ENCODE results near the gene OTUD7B.
"Not testable (repeated sequence)": the region's sequence is repeated elsewhere in the genome, so short reads cannot be mapped to it uniquely, and the experiment has no call there.

Gene OTUD7B

GRCh38 chr1:149963358-149963757, 47.2 kb downstream of the OTUD7B start:
- Histone ChIP-seq H3K27ac (ENCODE audit: insufficient read depth, low read length, poor library complexity, severe bottlenecking) (no peak overlapping the region), H3K36me3 (ENCODE audit: control insufficient read depth, insufficient read depth, low read length) (peaks cover 13% of the 10 kb centered on the region), H3K4me3 (ENCODE audit: insufficient read depth, low read depth, low read length, poor library complexity, severe bottlenecking) (no peak overlapping the region), H3K9me3 (ENCODE audit: control insufficient read depth, low read length) (no peaks in the 10 kb centered on the region), H3K27me3 (replicated peaks; ENCODE audit: control insufficient read depth, insufficient read depth, low read length, poor library complexity, severe bottlenecking) (no peaks in the 10 kb centered on the region), H3K4me1 (ENCODE audit: control insufficient read depth, insufficient read depth, low read length, poor library complexity, severe bottlenecking) (no peaks in the 10 kb centered on the region)
- no peak for DNase-seq

- peaks cover 13% of the 10 kb centered on the region for H3K36me3 ChIP-seq (ENCODE audit: control insufficient read depth, insufficient read depth, low read length)
- no peak overlapping the region for H3K4me3 ChIP-seq (ENCODE audit: insufficient read depth, low read depth, low read length, poor library complexity, severe bottlenecking)
- H3K4me1 ChIP-seq (ENCODE audit: control insufficient read depth, insufficient read depth, low read length, poor library complexity, severe bottlenecking): no peaks in the 10 kb centered on the region
- no peaks in the 10 kb centered on the region for H3K27me3 ChIP-seq (replicated peaks; ENCODE audit: control insufficient read depth, insufficient read depth, low read length, poor library complexity, severe bottlenecking)
- H3K27ac ChIP-seq (ENCODE audit: insufficient read depth, low read length, poor library complexity, severe bottlenecking): no peak overlapping the region
- DNase-seq: no peak
- no peaks in the 10 kb centered on the region for H3K9me3 ChIP-seq (ENCODE audit: control insufficient read depth, low read length)
These were observed 47.8 kb downstream of the OTUD7B start for GRCh38 chr1:149962736-149963135.

- H3K9me3 ChIP-seq (ENCODE audit: control insufficient read depth, low read length): no peaks in the 10 kb centered on the region
- no peaks in the 10 kb centered on the region for H3K27me3 ChIP-seq (replicated peaks; ENCODE audit: control insufficient read depth, insufficient read depth, low read length, poor library complexity, severe bottlenecking)
- no peak overlapping the region for H3K4me3 ChIP-seq (ENCODE audit: insufficient read depth, low read depth, low read length, poor library complexity, severe bottlenecking)
- peak; percentile 11 to 30 (median 19) for DNase-seq
- peaks cover 11% of the 10 kb centered on the region for H3K36me3 ChIP-seq (ENCODE audit: control insufficient read depth, insufficient read depth, low read length)
- H3K27ac ChIP-seq (ENCODE audit: insufficient read depth, low read length, poor library complexity, severe bottlenecking): no peak overlapping the region
- no peaks in the 10 kb centered on the region for H3K4me1 ChIP-seq (ENCODE audit: control insufficient read depth, insufficient read depth, low read length, poor library complexity, severe bottlenecking)
These were observed 48.4 kb downstream of the OTUD7B start for GRCh38 chr1:149962039-149962647.

- H3K4me1 ChIP-seq (ENCODE audit: control insufficient read depth, insufficient read depth, low read length, poor library complexity, severe bottlenecking); H3K27ac ChIP-seq (ENCODE audit: insufficient read depth, low read length, poor library complexity, severe bottlenecking); H3K4me3 ChIP-seq (ENCODE audit: insufficient read depth, low read depth, low read length, poor library complexity, severe bottlenecking); H3K27me3 ChIP-seq (replicated peaks; ENCODE audit: control insufficient read depth, insufficient read depth, low read length, poor library complexity, severe bottlenecking); H3K36me3 ChIP-seq (ENCODE audit: control insufficient read depth, insufficient read depth, low read length); DNase-seq; H3K9me3 ChIP-seq (ENCODE audit: control insufficient read depth, low read length): not testable (repeated sequence)
These were observed 53.0 kb downstream of the OTUD7B start for GRCh38 chr1:149957548-149957947.

- Histone ChIP-seq H3K27me3 (replicated peaks; ENCODE audit: control insufficient read depth, insufficient read depth, low read length, poor library complexity, severe bottlenecking) (no peaks in the 10 kb centered on the region), H3K4me3 (ENCODE audit: insufficient read depth, low read depth, low read length, poor library complexity, severe bottlenecking) (no peak overlapping the region), H3K27ac (ENCODE audit: insufficient read depth, low read length, poor library complexity, severe bottlenecking) (no peak overlapping the region), H3K4me1 (ENCODE audit: control insufficient read depth, insufficient read depth, low read length, poor library complexity, severe bottlenecking) (no peaks in the 10 kb centered on the region), H3K36me3 (ENCODE audit: control insufficient read depth, insufficient read depth, low read length) (peaks cover 13% of the 10 kb centered on the region), H3K9me3 (ENCODE audit: control insufficient read depth, low read length) (no peaks in the 10 kb centered on the region)
- no peak for DNase-seq
These were observed 60.6 kb downstream of the OTUD7B start for GRCh38 chr1:149949911-149950310.

GRCh38 chr1:149945206-149945605, 65.3 kb downstream of the OTUD7B start:
- no peak overlapping the region for H3K27ac ChIP-seq (ENCODE audit: insufficient read depth, low read length, poor library complexity, severe bottlenecking)
- no peaks in the 10 kb centered on the region for H3K9me3 ChIP-seq (ENCODE audit: control insufficient read depth, low read length)
- H3K36me3 ChIP-seq (ENCODE audit: control insufficient read depth, insufficient read depth, low read length): peaks cover 17% of the 10 kb centered on the region
- no peak for DNase-seq
- H3K27me3 ChIP-seq (replicated peaks; ENCODE audit: control insufficient read depth, insufficient read depth, low read length, poor library complexity, severe bottlenecking): no peaks in the 10 kb centered on the region
- H3K4me3 ChIP-seq (ENCODE audit: insufficient read depth, low read depth, low read length, poor library complexity, severe bottlenecking): no peak overlapping the region
- no peaks in the 10 kb centered on the region for H3K4me1 ChIP-seq (ENCODE audit: control insufficient read depth, insufficient read depth, low read length, poor library complexity, severe bottlenecking)

GRCh38 chr1:149942885-149943284, 67.6 kb downstream of the OTUD7B start:
- Histone ChIP-seq H3K27ac (ENCODE audit: insufficient read depth, low read length, poor library complexity, severe bottlenecking) (no peak overlapping the region), H3K9me3 (ENCODE audit: control insufficient read depth, low read length) (no peaks in the 10 kb centered on the region), H3K4me3 (ENCODE audit: insufficient read depth, low read depth, low read length, poor library complexity, severe bottlenecking) (no peak overlapping the region), H3K4me1 (ENCODE audit: control insufficient read depth, insufficient read depth, low read length, poor library complexity, severe bottlenecking) (peaks cover 5% of the 10 kb centered on the region), H3K36me3 (ENCODE audit: control insufficient read depth, insufficient read depth, low read length) (peaks cover 10% of the 10 kb centered on the region), H3K27me3 (replicated peaks; ENCODE audit: control insufficient read depth, insufficient read depth, low read length, poor library complexity, severe bottlenecking) (no peaks in the 10 kb centered on the region)
- DNase-seq: no peak

- H3K4me1 ChIP-seq (ENCODE audit: control insufficient read depth, insufficient read depth, low read length, poor library complexity, severe bottlenecking): peaks cover 5% of the 10 kb centered on the region
These were observed 68.3 kb downstream of the OTUD7B start for GRCh38 chr1:149942207-149942606.

GRCh38 chr1:149940427-149940826, 70.1 kb downstream of the OTUD7B start:
- Histone ChIP-seq H3K36me3 (ENCODE audit: control insufficient read depth, insufficient read depth, low read length) (peaks cover 9% of the 10 kb centered on the region), H3K9me3 (ENCODE audit: control insufficient read depth, low read length) (no peaks in the 10 kb centered on the region), H3K4me3 (ENCODE audit: insufficient read depth, low read depth, low read length, poor library complexity, severe bottlenecking) (no peak overlapping the region), H3K4me1 (ENCODE audit: control insufficient read depth, insufficient read depth, low read length, poor library complexity, severe bottlenecking) (peaks cover 5% of the 10 kb centered on the region), H3K27ac (ENCODE audit: insufficient read depth, low read length, poor library complexity, severe bottlenecking) (no peak overlapping the region), H3K27me3 (replicated peaks; ENCODE audit: control insufficient read depth, insufficient read depth, low read length, poor library complexity, severe bottlenecking) (no peaks in the 10 kb centered on the region)
- DNase-seq: no peak

More at GRCh38 chr1:149942207-149942606, 68.3 kb downstream of the OTUD7B start:
- Histone ChIP-seq H3K9me3 (ENCODE audit: control insufficient read depth, low read length) (no peaks in the 10 kb centered on the region), H3K36me3 (ENCODE audit: control insufficient read depth, insufficient read depth, low read length) (peaks cover 10% of the 10 kb centered on the region), H3K27me3 (replicated peaks; ENCODE audit: control insufficient read depth, insufficient read depth, low read length, poor library complexity, severe bottlenecking) (no peaks in the 10 kb centered on the region), H3K4me3 (ENCODE audit: insufficient read depth, low read depth, low read length, poor library complexity, severe bottlenecking) (no peak overlapping the region), H3K27ac (ENCODE audit: insufficient read depth, low read length, poor library complexity, severe bottlenecking) (no peak overlapping the region)
- no peak for DNase-seq

- not testable (repeated sequence) for DNase-seq; H3K27me3 ChIP-seq (replicated peaks; ENCODE audit: control insufficient read depth, insufficient read depth, low read length, poor library complexity, severe bottlenecking); H3K4me3 ChIP-seq (ENCODE audit: insufficient read depth, low read depth, low read length, poor library complexity, severe bottlenecking); H3K27ac ChIP-seq (ENCODE audit: insufficient read depth, low read length, poor library complexity, severe bottlenecking); H3K36me3 ChIP-seq (ENCODE audit: control insufficient read depth, insufficient read depth, low read length); H3K9me3 ChIP-seq (ENCODE audit: control insufficient read depth, low read length); H3K4me1 ChIP-seq (ENCODE audit: control insufficient read depth, insufficient read depth, low read length, poor library complexity, severe bottlenecking)
These were observed 71.9 kb downstream of the OTUD7B start for GRCh38 chr1:149938668-149939003.

Measured in effector memory CD4-positive, alpha-beta T cell (primary cell).